Esophagus squamous epithelium (tissue), 5 donors: ENCODE data around the gene MLLT3. TPM values are rescaled to one million over a fixed set of nuclear protein-coding genes. Genes with fewer than 3 reads are reported as not detected.

Source experiments
- DNase-seq: peaks from one replicate; lab custom pipeline; 2025; lab: John Stamatoyannopoulos, UW
- H3K27ac ChIP-seq, 4 donors: fragments of 200-600 bp; sonication (generic); one replicate each; pipeline ENCODE4 v1.5.1; 2016 to 2019; ENCODE audit warnings: mild to moderate bottlenecking in 1 of 4
- H3K27me3 ChIP-seq, 4 donors: fragments of 200-600 bp; sonication (generic); 1 replicate in 3 of 4; 2 replicates in 1 of 4; pipeline versions ENCODE4 v1.5.1 to v1.6.0; 2017 to 2021; ENCODE audit warnings: antibody characterized with exemption in 1 of 4
- H3K36me3 ChIP-seq, 3 donors: fragments of 200-600 bp; sonication (generic); one replicate each; pipeline ENCODE4 v1.5.1; 2016 to 2019
- H3K4me1 ChIP-seq, 3 donors: fragments of 200-600 bp; sonication (generic); one replicate each; pipeline ENCODE4 v1.5.1; 2017 to 2019
- H3K4me3 ChIP-seq, 4 donors: fragments of 200-600 bp; sonication (generic); 1 replicate in 3 of 4; 2 replicates in 1 of 4; pipeline ENCODE4 v1.5.1; 2016 to 2019; ENCODE audit warnings: mild to moderate bottlenecking in 2 of 4, moderate library complexity in 1 of 4
- H3K9me3 ChIP-seq, 3 donors: fragments of 200-600 bp; sonication (generic); one replicate each; pipeline ENCODE4 v1.5.1; 2016 to 2019
- POLR2A ChIP-seq, 4 donors: fragments of 450-650 bp; IDR thresholded peaks; one replicate each; pipeline ENCODE4 v1.6.1; 2017; ENCODE audit warnings: antibody characterized with exemption in 4 of 4, mild to moderate bottlenecking in 4 of 4, moderate library complexity in 3 of 4
- WGBS, 2 donors: methylation state at CpG; one replicate each; pipeline ENCODE4 v1.1.5; 2018; 5-methylcytosine and 5-hydroxymethylcytosine counted together
- intact Hi-C: fragments of 100-400 bp; cut with DNase I; formaldehyde crosslinking; loops from one replicate; pipeline ENCODE4 v1.15.0; 2022
- total RNA-seq, 4 donors: library from RNA; depleted of rRNA; stranded (reverse); fragments of >200 nt; gene quantifications; one replicate each; pipeline ENCODE4 v1.1.0, GENCODE V29; 2016
- TF ChIP-seq, protein P1 (sequence below), 6 experiments: fragments of 450-650 bp in 4 of 6; fragments of 200-600 bp in 2 of 6; sonication (generic) in 2 of 6; IDR thresholded peaks; one replicate each; pipeline ENCODE4 v1.5.1; 2016 to 2019; ENCODE audit warnings: antibody characterized with exemption in 6 of 6, mild to moderate bottlenecking in 4 of 6, moderate library complexity in 4 of 6
- donor health status: DM: yes; HTN: yes; CAD: no.

Gene MLLT3
- total RNA-seq, 4 donors from 2014 or later = 8.2 to 21.5 (median 8.6) TPM

DNA sequence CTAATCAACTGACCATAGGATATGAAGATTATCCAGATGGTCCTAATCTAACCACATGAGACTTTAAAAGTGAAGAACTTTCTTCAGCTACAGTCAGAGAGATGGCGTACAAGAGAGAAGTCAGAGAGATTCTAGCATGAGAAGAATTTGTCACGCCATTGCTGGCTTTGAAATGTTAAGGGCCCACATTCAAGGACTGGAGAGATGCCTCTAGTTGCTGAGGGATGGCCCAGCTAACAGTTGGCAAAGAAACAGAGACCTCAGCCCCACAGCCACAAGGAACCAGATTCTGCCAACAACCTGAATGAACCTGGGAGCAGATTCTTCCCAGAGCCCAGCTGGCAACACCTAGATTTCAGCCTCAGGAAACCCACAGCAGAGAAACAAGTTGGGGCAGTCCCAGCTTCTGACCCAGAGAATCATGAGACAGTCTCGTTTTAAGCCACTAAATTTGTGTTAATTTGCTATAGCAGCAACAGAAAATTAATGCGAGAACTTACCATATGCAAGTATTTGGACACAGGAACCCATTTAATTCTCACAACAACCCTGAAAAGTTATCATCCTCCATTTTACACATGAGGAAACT is 132.0 kb downstream of the MLLT3 start:
- H3K36me3 ChIP-seq = no peaks in the 10 kb centered on the region
- H3K4me1 ChIP-seq = peaks cover 0 to 15% (median 0%) of the 10 kb centered on the region in 3 donors
- intact Hi-C loops = no loop called here
- H3K4me3 ChIP-seq = no peak overlapping the region
- no peak for DNase-seq
- 62 to 64% methylated on average over 4 of the region's 4 CpGs for WGBS, 2 donors
- H3K27me3 ChIP-seq = no peaks in the 10 kb centered on the region
- H3K27ac ChIP-seq = no peak overlapping the region
- H3K9me3 ChIP-seq = no peaks in the 10 kb centered on the region
- TF ChIP-seq POLR2A (IDR thresholded peaks at IDR 0.05) = no peak
- TF ChIP-seq, protein P1, sequence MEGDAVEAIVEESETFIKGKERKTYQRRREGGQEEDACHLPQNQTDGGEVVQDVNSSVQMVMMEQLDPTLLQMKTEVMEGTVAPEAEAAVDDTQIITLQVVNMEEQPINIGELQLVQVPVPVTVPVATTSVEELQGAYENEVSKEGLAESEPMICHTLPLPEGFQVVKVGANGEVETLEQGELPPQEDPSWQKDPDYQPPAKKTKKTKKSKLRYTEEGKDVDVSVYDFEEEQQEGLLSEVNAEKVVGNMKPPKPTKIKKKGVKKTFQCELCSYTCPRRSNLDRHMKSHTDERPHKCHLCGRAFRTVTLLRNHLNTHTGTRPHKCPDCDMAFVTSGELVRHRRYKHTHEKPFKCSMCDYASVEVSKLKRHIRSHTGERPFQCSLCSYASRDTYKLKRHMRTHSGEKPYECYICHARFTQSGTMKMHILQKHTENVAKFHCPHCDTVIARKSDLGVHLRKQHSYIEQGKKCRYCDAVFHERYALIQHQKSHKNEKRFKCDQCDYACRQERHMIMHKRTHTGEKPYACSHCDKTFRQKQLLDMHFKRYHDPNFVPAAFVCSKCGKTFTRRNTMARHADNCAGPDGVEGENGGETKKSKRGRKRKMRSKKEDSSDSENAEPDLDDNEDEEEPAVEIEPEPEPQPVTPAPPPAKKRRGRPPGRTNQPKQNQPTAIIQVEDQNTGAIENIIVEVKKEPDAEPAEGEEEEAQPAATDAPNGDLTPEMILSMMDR (IDR thresholded peaks at IDR 0.05) = no peak

GRCh38 chr9:20488691-20489090 is 133.6 kb downstream of the MLLT3 start:
- Histone ChIP-seq H3K27me3 (no peaks in the 10 kb centered on the region), H3K4me1 (peaks cover 0 to 15% (median 0%) of the 10 kb centered on the region in 3 donors), H3K27ac (no peak overlapping the region), H3K36me3 (no peaks in the 10 kb centered on the region), H3K9me3 (no peaks in the 10 kb centered on the region), H3K4me3 (no peak overlapping the region)
- 75 to 79% methylated on average over 1 of the region's 1 CpG for WGBS, 2 donors
- DNase-seq = no peak
- intact Hi-C loops = no loop called here
- TF ChIP-seq POLR2A (IDR thresholded peaks at IDR 0.05) = no peak
- TF ChIP-seq, protein P1 (IDR thresholded peaks at IDR 0.05) = no peak

DNA sequence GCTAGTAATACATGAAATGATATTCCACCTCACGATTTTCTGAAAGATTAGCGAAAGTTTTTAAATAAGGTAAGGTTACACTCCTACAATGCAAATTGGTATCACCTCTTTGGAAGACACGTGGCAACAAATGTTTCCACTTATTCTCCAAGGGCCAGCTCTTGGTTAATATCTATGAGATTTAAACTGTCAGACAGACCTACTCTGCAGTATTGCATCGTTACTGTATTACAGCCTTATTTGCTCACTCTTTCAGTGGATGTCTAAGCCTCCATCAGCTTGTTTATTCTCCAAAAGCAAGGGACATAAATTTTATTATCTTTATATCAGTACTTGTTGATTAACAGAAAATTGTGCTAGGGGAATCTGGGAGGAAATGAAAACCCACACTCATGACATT is 135.7 kb downstream of the MLLT3 start:
- H3K36me3 ChIP-seq = no peaks in the 10 kb centered on the region
- H3K9me3 ChIP-seq = no peaks in the 10 kb centered on the region
- DNase-seq = no peak
- no peak overlapping the region for H3K27ac ChIP-seq
- WGBS, 2 donors = 78 to 93% methylated on average over 4 of the region's 4 CpGs
- H3K4me3 ChIP-seq = no peak overlapping the region
- peaks cover 0 to 20% (median 0%) of the 10 kb centered on the region in 3 donors for H3K4me1 ChIP-seq
- no peak for TF ChIP-seq POLR2A (IDR thresholded peaks at IDR 0.05)
- TF ChIP-seq, protein P1 (IDR thresholded peaks at IDR 0.05) = no peak
- intact Hi-C loops = no loop called here
- no peaks in the 10 kb centered on the region for H3K27me3 ChIP-seq

DNA sequence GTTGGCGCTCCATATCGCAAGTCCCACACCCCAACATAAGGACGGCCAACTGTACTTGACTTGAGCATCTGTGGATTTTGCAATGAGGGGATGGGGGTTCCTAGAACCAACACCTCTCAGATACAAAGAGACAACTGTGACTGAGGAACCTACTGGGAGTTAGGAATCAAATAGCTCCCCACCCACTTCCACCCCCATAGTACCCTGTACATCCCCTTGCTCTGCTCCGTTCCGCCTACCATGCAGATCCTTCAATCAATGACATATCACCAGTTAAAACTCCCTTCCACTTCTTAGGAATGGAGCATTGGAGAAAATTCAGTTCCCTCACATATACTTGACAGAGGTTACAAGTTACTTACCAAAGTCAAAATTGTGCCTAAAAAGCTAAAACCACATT is 140.9 kb downstream of the MLLT3 start:
- TF ChIP-seq POLR2A (IDR thresholded peaks at IDR 0.05) = no peak
- TF ChIP-seq, protein P1 (IDR thresholded peaks at IDR 0.05) = no peak
- no peak overlapping the region for H3K4me3 ChIP-seq
- no peaks in the 10 kb centered on the region for H3K36me3 ChIP-seq
- peaks cover 0 to 17% (median 6%) of the 10 kb centered on the region in 3 donors for H3K4me1 ChIP-seq
- WGBS, 2 donors = 96 to 100% methylated on average over 5 of the region's 5 CpGs
- no peaks in the 10 kb centered on the region for H3K27me3 ChIP-seq
- H3K9me3 ChIP-seq = no peaks in the 10 kb centered on the region
- H3K27ac ChIP-seq = no peak overlapping the region
- DNase-seq = no peak
- intact Hi-C loops = no loop called here

DNA sequence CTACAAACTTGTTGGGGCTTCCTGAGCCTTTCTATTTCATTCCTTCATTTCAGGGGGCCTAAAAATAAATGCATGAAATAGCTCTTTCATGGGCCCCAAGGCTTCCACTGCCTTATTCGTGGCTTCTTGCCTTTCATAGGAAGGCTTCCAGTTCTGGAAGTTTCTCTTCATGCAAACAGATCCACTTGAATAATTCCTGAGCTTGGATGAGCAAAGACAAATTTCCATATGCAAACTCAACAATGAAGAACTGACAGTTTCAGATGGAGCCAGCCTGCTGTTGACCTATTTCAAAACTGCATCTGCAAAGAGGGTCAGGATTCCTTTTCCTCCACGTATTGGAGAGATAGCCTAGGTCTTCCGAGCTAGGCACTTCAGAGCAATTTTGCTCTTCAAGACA is 142.1 kb downstream of the MLLT3 start:
- no peak for TF ChIP-seq POLR2A (IDR thresholded peaks at IDR 0.05)
- TF ChIP-seq, protein P1 (IDR thresholded peaks at IDR 0.05) = no peak
- H3K4me3 ChIP-seq = no peak overlapping the region
- no peaks in the 10 kb centered on the region for H3K27me3 ChIP-seq
- DNase-seq = no peak
- 85 to 89% methylated on average over 3 of the region's 3 CpGs for WGBS, 2 donors
- no peaks in the 10 kb centered on the region for H3K36me3 ChIP-seq
- peaks cover 0 to 17% (median 6%) of the 10 kb centered on the region in 3 donors for H3K4me1 ChIP-seq
- no peak overlapping the region for H3K27ac ChIP-seq
- intact Hi-C loops = no loop called here
- H3K9me3 ChIP-seq = no peaks in the 10 kb centered on the region
